ENCODE data around the gene SPACA9.

The SPACA9 gene

DNA sequence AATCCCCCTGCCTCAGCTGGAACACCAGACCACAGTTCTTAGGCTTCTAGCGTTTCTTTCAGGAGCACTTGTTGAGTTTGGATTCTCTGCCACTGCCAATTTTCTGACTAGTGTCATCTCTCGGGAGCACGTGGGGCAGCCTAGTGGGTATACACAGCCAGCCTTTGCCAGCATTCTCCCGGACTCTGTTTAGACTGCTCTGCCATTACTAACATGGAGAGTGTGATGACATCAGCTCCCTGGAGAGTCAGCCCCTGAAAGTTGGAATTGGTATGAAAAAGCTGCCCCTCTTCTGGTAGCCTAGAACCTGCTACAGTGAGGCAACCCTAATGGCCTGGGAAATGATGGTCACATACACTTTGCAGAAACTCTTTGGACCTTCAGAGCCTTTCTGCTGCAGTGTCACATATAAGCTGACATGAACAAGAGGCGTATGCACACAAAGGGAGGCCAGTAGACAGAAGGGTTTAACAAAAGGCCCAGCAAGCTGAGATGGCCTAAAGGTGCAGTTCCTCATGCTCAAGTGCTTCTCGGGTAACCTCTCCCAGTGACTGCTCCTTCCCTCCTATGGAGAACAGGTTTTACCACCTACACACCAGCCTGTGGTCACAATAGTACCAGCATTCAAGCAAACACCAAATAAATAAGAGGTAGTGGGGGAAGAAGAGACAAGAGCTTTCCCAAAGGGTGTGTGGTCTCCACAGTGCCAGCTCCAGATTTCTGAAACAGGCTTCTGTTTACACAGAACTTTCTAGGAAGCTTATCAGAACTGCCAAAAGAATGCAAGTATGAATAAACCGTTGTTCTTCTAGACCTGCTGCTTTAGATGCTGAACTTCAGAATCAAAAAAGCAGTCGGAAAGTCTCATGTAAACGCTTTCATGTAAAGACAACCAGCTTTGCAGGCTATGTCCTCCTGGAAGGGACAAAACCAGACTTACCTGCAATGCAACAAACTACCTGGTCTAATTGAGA lies 16.5 kb downstream of the SPACA9 start:
- no peak for DNase-seq

DNA sequence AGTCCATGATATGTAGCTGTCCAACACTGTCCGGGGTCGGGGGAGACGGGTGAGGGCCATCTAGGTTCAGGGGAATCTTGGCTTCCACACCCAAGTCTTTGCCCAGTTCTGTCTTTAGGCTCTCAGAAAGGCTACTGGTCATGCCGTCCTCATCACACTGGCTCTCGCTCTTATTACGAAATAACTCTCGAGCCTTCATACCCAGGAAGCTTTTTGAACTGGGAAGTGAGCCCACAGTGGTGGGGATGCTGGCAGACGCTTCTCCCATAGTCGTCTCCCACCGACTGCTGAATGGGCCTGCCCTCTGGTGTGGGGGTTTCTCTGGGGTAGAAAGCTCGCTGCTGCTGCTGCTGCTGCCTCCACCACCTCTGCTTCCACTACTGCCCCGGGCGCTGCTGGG lies 17.6 kb downstream of the SPACA9 start:
- no peak for DNase-seq

DNA sequence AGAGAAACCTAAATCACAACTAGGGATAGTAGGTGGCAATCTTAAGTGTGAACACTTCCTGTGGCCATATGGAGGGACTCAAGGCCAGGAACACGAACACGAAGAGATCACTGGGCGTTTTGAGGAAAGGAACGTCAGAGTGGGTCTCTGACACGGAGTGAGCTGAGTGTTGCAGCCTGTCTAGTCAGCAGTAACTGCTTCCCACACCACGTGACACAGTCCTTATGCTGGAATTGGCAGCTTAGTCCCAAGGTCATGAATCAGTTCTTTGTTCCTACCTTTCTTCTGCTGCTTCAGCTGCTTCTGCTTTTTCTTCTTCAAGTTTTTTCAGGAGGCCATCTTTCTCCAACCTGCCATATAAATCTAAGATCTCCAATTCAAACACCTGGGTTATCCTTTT lies 18.2 kb downstream of the SPACA9 start:
- DNase-seq: no peak

DNA sequence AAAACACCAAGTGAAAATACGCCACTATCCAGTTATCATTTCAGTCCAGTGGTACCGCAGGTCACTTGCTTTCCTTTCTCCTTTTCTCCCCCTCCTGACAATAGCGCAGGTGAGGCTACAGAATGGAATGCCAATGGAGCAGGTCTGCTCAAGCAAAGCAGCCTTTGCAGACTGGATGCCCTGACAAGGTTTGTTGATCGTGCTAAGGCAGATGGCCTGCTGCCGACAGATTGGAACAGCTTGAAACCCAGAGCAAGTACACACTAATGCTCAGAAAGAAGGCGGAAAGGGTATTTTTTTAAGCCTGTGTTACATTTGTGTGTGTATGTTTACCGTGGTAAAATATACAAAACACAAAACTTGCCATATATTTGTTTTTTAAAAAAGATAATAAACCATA lies 19.4 kb downstream of the SPACA9 start:
- DNase-seq: no peak

DNA sequence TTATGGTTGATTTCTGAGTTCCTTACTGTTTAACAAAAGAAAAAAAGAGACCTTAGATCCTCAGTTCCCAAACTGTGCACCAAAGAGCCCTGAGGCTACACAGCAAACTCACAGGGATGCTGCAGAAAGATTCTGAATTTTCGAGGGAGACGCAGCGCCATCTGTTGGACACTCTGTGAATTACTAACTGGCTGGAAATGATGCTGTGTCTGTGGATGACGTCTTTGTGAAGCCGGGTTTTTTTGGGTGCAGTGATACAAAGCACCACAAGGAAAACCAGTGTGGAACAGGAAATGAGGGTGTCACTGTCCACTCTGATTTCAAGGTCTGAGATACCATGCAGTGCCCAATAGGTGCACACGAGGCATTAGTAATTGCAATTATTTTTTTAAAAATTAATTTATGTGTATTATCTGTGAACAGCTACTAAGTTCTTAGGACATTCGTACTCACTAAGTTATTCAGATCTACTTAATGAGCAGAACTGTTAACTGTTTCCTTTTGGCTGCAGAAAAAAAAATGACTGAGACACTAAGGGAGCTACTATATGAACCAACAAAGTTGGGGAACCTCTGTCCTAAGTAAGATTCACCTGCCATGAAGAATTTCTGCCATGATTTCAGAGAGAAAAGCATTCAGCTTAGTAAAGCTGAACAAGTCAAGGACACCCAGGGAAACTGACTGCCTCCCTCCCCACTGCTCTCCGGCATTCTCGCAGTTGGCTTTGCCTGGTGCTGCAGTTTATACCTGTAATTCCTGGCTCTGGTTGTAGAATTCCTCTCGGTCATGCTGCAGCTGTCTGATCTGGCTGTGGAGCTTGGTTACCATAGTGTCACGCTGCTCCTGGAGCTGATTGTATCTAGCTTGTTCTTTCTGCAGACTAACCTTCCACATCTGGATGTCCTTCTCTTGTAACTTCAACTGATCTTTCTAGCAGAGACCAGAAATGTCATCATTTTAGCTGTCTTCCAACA lies 23.4 kb downstream of the SPACA9 start:
- DNase-seq: peak; percentile 8

DNA sequence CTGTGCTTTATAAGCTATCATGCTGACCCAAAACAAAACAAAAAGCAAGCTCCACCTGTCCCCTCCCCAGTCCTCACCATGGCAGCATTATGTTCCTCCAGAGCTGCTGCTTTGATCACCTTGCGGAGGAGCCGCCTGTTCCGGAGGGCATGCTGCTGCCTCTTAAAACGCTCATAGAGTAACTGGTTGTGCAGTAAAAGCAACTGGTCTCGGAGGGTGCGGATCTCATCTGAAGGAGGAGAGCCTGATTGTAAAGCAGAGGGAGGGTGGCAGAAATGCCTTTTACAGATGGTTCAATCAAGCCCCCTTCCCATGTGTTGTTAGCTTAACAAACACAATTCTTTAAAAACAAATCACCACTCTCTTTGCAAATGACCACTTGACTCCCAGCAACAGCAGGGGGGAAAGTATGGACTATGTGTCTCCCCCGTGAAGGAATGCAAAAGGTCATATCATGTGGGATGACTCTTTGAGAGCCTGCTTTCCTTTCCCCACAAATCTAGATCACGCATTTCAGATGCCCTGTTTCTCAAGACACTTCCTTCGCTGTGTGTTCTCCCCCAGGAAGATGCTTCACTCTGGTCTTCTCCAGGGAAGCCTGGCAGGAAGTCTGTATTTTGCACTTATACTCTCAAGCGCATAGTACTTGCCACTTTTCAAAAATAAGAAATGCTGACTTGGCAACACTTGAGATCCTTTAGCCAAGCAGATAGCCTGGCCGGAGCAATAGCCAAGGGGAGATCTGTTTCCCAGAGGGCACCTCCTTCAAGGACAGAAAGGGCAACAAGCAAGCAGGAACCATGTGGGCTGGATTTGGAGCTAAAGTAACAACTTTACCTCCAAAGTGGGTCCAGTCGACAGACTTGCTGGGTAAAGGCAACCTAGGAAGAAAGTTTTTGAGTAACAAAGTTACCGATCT lies 25.1 kb downstream of the SPACA9 start:
- no peak for DNase-seq

DNA sequence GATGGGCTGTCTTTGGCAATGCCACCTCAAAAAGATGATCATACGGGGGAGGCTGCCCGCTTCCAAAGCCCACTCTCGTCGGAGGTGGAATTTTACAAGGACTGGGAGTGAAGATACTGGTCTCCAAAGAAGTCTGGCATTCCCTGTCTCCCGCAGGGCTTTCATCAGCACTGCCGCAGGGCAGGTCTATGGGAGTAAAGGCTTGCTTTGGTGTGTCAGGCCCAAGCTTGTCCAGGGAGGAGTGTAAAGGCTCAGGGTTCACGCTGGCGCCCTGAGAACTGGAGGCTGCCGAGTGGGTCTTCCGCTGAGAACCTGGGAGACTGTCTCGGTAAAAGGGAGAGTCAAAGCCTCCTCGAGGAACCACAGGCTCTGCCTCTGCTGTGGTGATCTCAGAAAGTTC lies 27.0 kb downstream of the SPACA9 start:
- DNase-seq: no peak

DNA sequence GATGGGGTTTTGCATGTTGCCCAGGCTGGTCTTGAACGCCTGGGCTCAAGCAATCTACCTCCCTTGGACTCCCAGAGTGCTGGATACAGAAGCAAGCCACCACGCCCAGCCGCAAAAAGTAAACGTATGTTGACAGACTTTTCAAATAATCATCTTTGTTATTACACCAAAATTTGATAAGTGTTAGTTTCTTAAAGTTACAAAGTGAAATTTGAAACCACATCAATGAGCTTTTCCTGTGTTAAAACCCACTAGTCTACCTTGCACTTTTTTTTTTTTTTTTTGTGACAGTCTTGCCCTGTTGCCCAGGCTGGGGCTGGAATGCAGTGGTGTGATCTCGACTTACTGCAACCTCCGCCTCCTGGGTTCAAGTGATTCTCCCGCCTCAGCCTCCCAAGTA lies 29.9 kb downstream of the SPACA9 start:
- DNase-seq: no peak

DNA sequence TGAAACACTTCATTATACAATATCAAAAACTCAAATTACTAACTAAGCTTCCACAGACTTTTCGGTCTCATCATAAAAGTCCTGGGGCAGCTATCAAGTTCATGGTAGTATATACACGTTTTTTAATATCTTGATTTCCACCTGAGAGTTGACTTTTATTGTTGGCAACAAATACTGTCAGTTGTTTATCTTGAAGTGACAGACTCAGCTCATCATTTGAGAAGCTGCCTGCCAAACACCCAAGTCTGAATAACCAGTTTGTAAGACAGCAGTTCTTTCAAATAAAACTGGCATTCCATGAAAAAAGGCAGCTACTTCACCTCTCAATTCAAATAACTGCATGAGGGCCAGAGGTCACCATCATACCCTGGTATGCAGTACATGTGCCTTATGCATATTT lies 30.6 kb downstream of the SPACA9 start:
- DNase-seq: no peak

DNA sequence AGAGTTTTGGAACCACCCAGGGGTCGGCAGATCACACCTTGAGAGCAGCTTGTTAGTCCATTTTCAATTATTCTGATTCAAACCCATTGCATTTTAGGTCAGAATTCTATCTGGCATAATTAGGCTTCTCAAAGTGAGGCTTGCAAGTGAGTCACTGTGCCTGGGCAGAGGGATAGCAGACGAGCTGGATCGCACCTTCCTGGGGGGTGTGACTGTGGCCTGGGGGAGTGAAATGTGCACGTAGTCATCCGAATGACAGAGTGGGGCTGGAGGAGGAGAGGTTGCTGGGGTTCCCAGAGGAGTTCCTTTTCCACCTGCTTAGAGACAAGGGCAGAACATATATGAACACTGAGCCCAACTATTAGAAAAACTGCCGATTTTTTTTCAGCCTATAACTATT lies 31.7 kb downstream of the SPACA9 start:
- no peak for DNase-seq

DNA sequence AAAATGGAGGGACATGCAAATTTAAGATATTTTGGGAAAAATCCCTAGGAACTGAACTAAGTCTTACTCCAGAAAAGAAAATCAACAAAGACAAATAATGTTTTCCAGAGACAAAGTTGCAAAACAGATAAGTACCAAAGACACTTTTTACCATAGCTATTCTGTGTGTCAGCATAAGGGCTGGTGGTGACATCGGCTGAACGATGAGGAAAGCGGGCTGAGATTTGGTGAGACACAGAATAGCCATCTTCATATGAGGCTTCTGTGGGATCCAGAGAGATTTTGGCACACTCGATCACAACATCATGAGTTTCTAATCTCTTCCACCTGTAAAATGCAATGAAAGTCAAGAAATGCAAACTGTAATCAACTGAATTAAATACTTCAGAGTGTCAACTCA lies 33.4 kb downstream of the SPACA9 start:
- DNase-seq: no peak

DNA sequence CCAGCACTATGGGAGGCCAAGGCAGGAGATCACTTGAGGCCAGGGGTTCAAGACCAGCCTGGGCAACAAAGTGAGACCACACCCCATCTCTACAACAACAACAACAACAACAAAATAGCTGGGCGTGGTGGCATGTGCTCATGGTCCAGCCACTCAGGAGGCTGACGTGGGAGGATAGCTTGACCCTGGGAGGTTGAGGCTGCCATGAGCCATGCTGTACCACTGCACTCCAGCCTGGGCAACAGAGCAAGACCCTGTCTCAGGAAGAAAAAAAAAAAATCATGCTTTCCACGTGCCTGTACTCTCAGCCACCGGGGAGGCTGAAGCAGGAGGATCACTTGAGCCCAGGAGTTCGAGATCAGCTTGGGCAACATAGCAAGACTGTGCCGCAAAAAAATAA lies 36.2 kb downstream of the SPACA9 start:
- no peak for DNase-seq

DNA sequence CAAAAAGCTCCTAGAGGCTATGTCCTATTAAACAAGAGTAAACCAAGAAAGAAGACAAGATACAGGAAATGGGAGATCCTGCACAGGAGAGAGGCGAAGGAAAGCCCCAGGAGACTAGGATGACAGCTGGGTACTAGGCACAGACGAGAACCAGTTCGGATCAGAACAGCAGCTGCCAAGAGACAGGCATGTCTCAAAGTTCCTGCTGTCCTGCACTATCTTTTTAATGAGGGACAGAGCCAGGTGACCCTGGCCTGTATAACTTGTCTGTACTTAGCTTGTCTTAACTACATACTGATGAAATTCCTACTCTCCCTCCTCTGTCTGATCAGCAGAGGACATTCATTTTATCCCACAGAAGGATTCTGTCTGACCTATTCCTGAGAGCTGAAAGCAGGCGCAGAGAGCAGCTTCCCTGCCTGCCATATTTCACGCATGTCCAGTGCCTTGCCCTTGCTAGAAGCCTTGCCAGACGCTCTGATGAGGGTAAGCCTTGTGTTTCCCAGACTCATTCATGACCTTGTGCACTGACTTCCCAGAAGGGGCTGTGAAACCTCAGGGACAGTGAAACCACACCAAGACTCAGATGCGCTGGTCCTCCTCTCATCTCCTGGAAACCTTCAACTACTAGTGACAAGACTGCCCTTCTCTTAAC lies 41.0 kb downstream of the SPACA9 start:
- DNase-seq: no peak

DNA sequence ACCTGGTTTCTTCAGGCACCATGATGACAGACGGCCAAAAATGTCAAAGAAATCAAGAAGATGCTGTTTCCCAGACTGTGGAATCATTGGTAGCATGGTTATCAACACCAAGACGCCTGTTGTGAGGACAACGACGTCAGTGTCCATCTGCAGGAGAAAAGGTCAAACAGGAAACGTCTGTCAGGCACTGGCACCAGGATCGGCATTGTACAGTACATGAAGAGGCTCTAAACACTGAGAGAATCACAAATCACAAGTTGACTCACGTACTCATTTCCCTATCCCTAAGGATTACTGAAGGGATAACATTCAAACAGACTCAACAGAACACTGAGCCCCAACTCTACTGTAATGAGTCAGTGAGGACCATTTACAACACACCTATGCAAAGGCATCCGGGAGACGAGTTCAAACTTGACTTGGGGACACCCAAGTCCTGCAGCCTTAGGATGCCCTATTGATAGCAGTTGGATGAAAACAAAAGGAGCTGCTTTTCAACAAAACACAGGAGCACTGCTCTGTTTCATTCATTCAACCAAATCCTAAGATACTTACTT lies 44.7 kb downstream of the SPACA9 start:
- DNase-seq: no peak

DNA sequence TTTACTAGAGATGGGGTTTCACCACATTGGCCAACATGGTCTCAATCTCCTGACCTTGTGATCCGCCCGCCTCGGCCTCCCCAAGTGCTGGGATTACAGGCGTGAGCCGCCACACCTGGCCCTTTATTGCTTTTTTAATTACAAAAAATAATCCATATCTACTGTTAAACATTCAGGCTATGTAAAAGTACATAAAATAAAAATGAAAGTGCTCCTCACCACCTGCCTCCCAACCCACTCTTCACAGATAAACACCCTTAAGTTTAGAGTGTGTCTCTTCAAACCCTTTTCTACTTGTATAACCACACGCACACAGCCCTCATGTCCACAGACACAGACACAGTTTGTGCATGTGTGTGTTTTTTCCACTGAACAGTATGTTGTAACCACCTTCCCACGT lies 49.0 kb downstream of the SPACA9 start:
- DNase-seq: no peak

DNA sequence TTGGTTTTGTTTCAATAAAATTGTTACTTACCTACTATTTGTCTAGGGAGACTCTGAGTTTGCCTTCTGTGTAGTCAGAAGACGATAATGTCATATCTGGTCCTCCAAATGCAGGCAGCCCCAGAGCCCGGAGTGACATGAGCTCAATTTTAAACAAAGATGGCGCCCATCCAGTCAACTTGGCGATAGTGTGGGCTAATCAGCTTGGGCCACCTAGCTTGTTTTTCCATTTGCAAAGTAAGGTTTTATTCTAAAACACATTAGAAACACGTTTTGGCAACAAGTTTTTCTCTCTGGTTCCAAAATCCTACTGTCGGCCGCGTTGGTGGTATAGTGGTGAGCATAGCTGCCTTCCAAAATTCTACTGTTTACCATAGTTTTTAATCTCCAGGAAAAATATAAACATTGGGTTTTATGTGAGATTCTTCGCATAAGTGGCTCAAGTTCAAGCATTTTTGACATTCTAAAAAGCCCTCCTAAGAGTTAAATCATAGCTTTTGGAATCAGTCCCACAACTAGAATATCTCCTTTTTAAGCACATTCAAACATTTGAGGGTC lies 52.6 kb downstream of the SPACA9 start:
- DNase-seq: no peak

DNA sequence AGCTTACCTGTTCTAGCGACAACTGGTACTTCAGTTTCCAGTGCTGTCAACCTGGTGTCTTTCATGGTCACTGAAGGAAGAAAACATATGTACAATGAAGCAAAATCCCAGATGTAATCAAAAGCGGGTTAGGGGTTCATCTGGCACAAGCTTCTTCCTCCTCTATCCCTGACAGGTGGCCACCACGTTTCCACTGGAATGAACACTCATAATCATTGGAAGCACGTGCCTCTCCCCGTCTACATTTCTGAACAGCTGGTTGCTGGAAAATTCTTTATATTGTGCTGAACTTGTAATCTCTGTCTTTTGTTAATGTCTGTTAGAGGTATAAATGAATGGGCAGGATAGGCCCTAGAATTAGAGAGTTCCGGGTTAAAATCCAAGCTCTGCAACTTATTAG lies 56.3 kb downstream of the SPACA9 start:
- no peak for DNase-seq

DNA sequence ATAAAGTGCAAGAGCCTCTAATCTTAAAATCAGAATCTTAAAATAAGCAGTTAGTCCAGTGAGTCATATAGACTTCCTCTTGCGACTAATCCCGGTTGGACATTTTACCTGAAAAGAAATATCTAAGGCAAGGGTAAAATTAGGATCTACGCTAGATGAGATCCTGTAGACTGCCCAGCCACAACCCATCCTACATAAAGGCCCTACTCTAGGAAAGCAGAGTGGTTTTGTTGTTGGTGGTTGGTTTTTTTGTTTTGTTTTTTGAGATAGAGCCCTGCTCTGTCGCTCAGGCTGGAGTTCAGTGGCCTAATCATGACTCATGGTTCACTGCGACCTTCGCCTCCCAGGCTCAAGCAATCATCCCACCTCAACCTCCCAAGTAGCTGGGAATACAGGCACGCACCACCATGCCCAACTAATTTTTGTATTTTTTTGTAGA lies 58.8 kb downstream of the SPACA9 start:
- no peak for DNase-seq

DNA sequence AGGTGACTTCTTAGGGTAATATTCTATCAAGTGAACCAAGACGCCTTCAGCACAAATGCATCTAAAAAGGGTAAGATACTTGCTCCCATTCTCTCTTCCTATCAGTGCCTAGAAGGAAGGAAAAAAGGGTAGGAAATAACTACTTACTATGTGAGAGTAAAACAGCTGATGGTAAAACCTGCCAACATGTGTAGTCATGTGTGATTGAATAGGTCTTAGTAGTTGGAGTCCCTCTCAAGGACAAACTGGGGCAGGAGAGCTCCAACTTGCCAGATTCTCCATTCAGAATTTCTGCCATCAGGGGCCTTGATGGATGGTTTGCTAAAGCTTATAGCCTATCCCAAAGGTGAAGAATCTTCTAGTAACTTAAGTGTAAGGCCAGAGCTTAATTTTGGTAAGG lies 60.5 kb downstream of the SPACA9 start:
- no peak for DNase-seq

Measured in SHP77 treated with DMSO at 0.1 percent for 48 hours (cell line).